Measurements from ENCODE around the gene TMEM184B.

- TF ChIP-seq CTCF (IDR thresholded peaks at IDR 0.05), result peak in 2 of 3 donors; percentile 32 to 61
- peak; percentile 32 for TF ChIP-seq POLR2A (IDR thresholded peaks at IDR 0.05)
These were observed 70.2 kb downstream of the TMEM184B start for GRCh38 chr22:38202437-38203089.

Data from ovary (tissue), 3 donors.